Panc1 (cell line): ENCODE results near the gene MRPL46.

Experiments used
- CTCF ChIP-seq: fragments of 450-650 bp; IDR thresholded peaks from 2 replicates; pipeline ENCODE4 v1.5.1; 2017; ENCODE audit warnings: mild to moderate bottlenecking
- POLR2AphosphoS5 ChIP-seq: IDR thresholded peaks from 2 replicates; pipeline ENCODE4 v1.6.1; 2012; ENCODE audit warnings: mild to moderate bottlenecking, low read depth, low read length, moderate library complexity
- SIN3A ChIP-seq: IDR thresholded peaks from 2 replicates; pipeline ENCODE4 v1.6.1; 2012; ENCODE audit warnings: low read depth, mild to moderate bottlenecking, low read length, moderate library complexity, borderline replicate concordance; ENCODE audit not compliant: insufficient read depth
- TCF7L2 ChIP-seq: IDR thresholded peaks from 2 replicates; pipeline ENCODE4 v1.6.1; 2011; ENCODE audit warnings: mild to moderate bottlenecking, low read depth, low read length, inconsistent platforms
- TF ChIP-seq, protein P1 (sequence below), 2 experiments: IDR thresholded peaks; 2 replicates each; pipeline ENCODE4 v1.6.1; 2011 to 2012; ENCODE audit warnings: low read depth in 2 of 2, control low read depth in 1 of 2, low read length in 1 of 2, mild to moderate bottlenecking in 1 of 2, moderate library complexity in 1 of 2; ENCODE audit not compliant: insufficient read depth in 1 of 2

- TF ChIP-seq CTCF (no peak), POLR2AphosphoS5 (no peak), TCF7L2 (no peak), SIN3A (no peak)
- TF ChIP-seq, protein P1, sequence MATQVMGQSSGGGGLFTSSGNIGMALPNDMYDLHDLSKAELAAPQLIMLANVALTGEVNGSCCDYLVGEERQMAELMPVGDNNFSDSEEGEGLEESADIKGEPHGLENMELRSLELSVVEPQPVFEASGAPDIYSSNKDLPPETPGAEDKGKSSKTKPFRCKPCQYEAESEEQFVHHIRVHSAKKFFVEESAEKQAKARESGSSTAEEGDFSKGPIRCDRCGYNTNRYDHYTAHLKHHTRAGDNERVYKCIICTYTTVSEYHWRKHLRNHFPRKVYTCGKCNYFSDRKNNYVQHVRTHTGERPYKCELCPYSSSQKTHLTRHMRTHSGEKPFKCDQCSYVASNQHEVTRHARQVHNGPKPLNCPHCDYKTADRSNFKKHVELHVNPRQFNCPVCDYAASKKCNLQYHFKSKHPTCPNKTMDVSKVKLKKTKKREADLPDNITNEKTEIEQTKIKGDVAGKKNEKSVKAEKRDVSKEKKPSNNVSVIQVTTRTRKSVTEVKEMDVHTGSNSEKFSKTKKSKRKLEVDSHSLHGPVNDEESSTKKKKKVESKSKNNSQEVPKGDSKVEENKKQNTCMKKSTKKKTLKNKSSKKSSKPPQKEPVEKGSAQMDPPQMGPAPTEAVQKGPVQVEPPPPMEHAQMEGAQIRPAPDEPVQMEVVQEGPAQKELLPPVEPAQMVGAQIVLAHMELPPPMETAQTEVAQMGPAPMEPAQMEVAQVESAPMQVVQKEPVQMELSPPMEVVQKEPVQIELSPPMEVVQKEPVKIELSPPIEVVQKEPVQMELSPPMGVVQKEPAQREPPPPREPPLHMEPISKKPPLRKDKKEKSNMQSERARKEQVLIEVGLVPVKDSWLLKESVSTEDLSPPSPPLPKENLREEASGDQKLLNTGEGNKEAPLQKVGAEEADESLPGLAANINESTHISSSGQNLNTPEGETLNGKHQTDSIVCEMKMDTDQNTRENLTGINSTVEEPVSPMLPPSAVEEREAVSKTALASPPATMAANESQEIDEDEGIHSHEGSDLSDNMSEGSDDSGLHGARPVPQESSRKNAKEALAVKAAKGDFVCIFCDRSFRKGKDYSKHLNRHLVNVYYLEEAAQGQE (IDR thresholded peaks at IDR 0.05; ENCODE audit: insufficient read depth in 1 of 2, low read depth in 2 of 2, low read length in 1 of 2) = no peak
Observed at GRCh38 chr15:88449581-88449980, 17.6 kb downstream of the MRPL46 start.
